Parathyroid adenoma (tissue), 2 donors: ENCODE data around the gene PTPN6.

Experiments used
- H2AFZ ChIP-seq: fragments of 300-600 bp; sonication (generic); one replicate; pipeline ENCODE4 v1.7.0; 2017; ENCODE audit warnings: antibody characterized with exemption, mild to moderate bottlenecking
- H3K27ac ChIP-seq: fragments of 300-600 bp; sonication (generic); one replicate; pipeline ENCODE4 v1.7.0; 2017
- H3K27me3 ChIP-seq: fragments of 300-600 bp; sonication (generic); one replicate; pipeline ENCODE4 v1.7.0; 2017; ENCODE audit warnings: low read length; ENCODE audit not compliant: control insufficient read depth, insufficient read depth
- H3K36me3 ChIP-seq: fragments of 300-600 bp; sonication (generic); one replicate; pipeline ENCODE4 v1.7.0; 2017; ENCODE audit warnings: low read length; ENCODE audit not compliant: control insufficient read depth, insufficient read depth
- H3K4me1 ChIP-seq: fragments of 300-600 bp; sonication (generic); one replicate; pipeline ENCODE4 v1.7.0; 2017; ENCODE audit warnings: control low read depth
- H3K4me2 ChIP-seq: fragments of 300-600 bp; sonication (generic); one replicate; pipeline ENCODE4 v1.7.0; 2017; ENCODE audit warnings: low read length
- H3K4me3 ChIP-seq: fragments of 300-600 bp; sonication (generic); one replicate; pipeline ENCODE4 v1.7.0; 2017; ENCODE audit warnings: low read depth, low read length
- H3K79me2 ChIP-seq: fragments of 300-600 bp; sonication (generic); one replicate; pipeline ENCODE4 v1.7.0; 2017; ENCODE audit warnings: control low read depth
- H3K9ac ChIP-seq: fragments of 300-600 bp; sonication (generic); one replicate; pipeline ENCODE4 v1.7.0; 2017; ENCODE audit warnings: mild to moderate bottlenecking
- H3K9me3 ChIP-seq: fragments of 300-600 bp; sonication (generic); one replicate; pipeline ENCODE4 v1.7.0; 2017; ENCODE audit warnings: low read length; ENCODE audit not compliant: control insufficient read depth
- CTCF ChIP-seq: fragments of 300-600 bp; sonication (generic); IDR thresholded peaks from one replicate; pipeline ENCODE4 v1.7.0; 2017; ENCODE audit warnings: antibody characterized with exemption, mild to moderate bottlenecking
- donor health status: primary hyperparathyroidism.

Gene PTPN6

GRCh38 chr12:6982532-6982931 lies 31.4 kb downstream of the PTPN6 start:
- Histone ChIP-seq H3K4me1 (no peaks in the 10 kb centered on the region), H3K79me2 (peaks cover 4% of the 10 kb centered on the region), H3K9me3 (no peaks in the 10 kb centered on the region), H3K27me3 (no peaks in the 10 kb centered on the region), H3K36me3 (no peaks in the 10 kb centered on the region), H2AFZ (no peak overlapping the region), H3K4me2 (no peak overlapping the region), H3K4me3 (no peak overlapping the region), H3K9ac (no peak overlapping the region), H3K27ac (no peak overlapping the region)
- TF ChIP-seq CTCF, result no peak

- TF ChIP-seq CTCF, result no peak
- no peaks in the 10 kb centered on the region for H3K4me1 ChIP-seq
- no peak overlapping the region for H2AFZ ChIP-seq
- H3K4me3 ChIP-seq, result no peak overlapping the region
- H3K9ac ChIP-seq, result no peak overlapping the region
- H3K79me2 ChIP-seq, result peaks cover 4% of the 10 kb centered on the region
- no peaks in the 10 kb centered on the region for H3K36me3 ChIP-seq
- no peak overlapping the region for H3K27ac ChIP-seq
- no peaks in the 10 kb centered on the region for H3K27me3 ChIP-seq
- no peak overlapping the region for H3K4me2 ChIP-seq
- no peaks in the 10 kb centered on the region for H3K9me3 ChIP-seq
These were observed 36.9 kb downstream of the PTPN6 start for GRCh38 chr12:6987956-6988553.

DNA sequence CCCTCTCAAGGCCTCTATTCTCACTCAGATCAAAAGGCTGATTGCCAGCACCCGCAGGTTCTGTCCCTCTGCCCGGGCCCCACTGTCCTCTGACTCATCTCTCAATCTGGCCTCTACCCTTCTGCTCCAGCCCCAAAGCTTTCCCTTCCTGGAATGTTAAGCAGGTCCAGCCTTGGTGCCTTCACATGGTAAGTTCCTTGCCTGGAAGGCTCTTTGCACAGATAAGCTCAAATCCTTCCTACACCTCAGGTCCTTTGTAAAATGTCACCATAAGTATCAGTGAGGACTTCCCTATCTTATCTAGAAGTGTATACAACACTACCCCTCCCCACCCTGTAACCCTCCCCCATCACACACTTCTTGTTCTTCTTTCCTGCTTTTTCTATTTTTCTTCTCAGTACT lies 44.9 kb downstream of the PTPN6 start:
- no peaks in the 10 kb centered on the region for H3K36me3 ChIP-seq

GRCh38 chr12:6998715-6999451 lies 47.7 kb downstream of the PTPN6 start:
- no peak overlapping the region for H3K27ac ChIP-seq
- TF ChIP-seq CTCF, result no peak
- no peak overlapping the region for H2AFZ ChIP-seq
- no peaks in the 10 kb centered on the region for H3K36me3 ChIP-seq
- H3K27me3 ChIP-seq, result no peaks in the 10 kb centered on the region
- H3K9ac ChIP-seq, result no peak overlapping the region
- H3K9me3 ChIP-seq, result no peaks in the 10 kb centered on the region
- H3K4me1 ChIP-seq, result peaks cover 4% of the 10 kb centered on the region
- no peak overlapping the region for H3K4me3 ChIP-seq
- peaks cover 3% of the 10 kb centered on the region for H3K79me2 ChIP-seq
- H3K4me2 ChIP-seq, result no peak overlapping the region

More for the DNA sequence above, 44.9 kb downstream of the PTPN6 start:
- no peaks in the 10 kb centered on the region for H3K9me3 ChIP-seq
- TF ChIP-seq CTCF, result no peak
- H3K27ac ChIP-seq, result peak overlapping the region; percentile 40
- peak overlapping the region; percentile 23 for H2AFZ ChIP-seq
- H3K79me2 ChIP-seq, result peaks cover 5% of the 10 kb centered on the region
- H3K4me3 ChIP-seq, result no peak overlapping the region
- no peak overlapping the region for H3K9ac ChIP-seq
- no peaks in the 10 kb centered on the region for H3K27me3 ChIP-seq
- H3K4me2 ChIP-seq, result no peak overlapping the region
- H3K4me1 ChIP-seq, result peaks cover 4% of the 10 kb centered on the region
